Fibroblast of skin of left biceps (primary cell): ENCODE measurements around the gene ZNF692.
"Not testable (repeated sequence)": the region's sequence is repeated elsewhere in the genome, so short reads cannot be mapped to it uniquely, and the experiment has no call there.

ENCODE experiments used
- DNase-seq, 2 experiments: peaks; one replicate each; pipeline ENCODE4 v3.0.0-alpha.2; 2013; ENCODE audit warnings: low read depth in 2 of 2

Gene ZNF692

GRCh38 chr1:248810000-248810726 is 48.7 kb downstream of the ZNF692 start:
- DNase-seq, result no peak

- DNase-seq, result no peak
These were observed 50.0 kb downstream of the ZNF692 start for GRCh38 chr1:248808876-248809275.

- DNase-seq, result no peak
These were observed 51.7 kb downstream of the ZNF692 start for GRCh38 chr1:248807067-248807737.

GRCh38 chr1:248805876-248806275 is 53.0 kb downstream of the ZNF692 start:
- no peak for DNase-seq

GRCh38 chr1:248804771-248805681 is 53.9 kb downstream of the ZNF692 start:
- DNase-seq, result no peak

GRCh38 chr1:248803501-248803900 is 55.4 kb downstream of the ZNF692 start:
- not testable (repeated sequence) for DNase-seq

- no peak for DNase-seq
These were observed 56.4 kb downstream of the ZNF692 start for GRCh38 chr1:248802454-248802853.

GRCh38 chr1:248800459-248800858 is 58.4 kb downstream of the ZNF692 start:
- no peak for DNase-seq
